ENCODE measurements around the gene MT1X.

DNA sequence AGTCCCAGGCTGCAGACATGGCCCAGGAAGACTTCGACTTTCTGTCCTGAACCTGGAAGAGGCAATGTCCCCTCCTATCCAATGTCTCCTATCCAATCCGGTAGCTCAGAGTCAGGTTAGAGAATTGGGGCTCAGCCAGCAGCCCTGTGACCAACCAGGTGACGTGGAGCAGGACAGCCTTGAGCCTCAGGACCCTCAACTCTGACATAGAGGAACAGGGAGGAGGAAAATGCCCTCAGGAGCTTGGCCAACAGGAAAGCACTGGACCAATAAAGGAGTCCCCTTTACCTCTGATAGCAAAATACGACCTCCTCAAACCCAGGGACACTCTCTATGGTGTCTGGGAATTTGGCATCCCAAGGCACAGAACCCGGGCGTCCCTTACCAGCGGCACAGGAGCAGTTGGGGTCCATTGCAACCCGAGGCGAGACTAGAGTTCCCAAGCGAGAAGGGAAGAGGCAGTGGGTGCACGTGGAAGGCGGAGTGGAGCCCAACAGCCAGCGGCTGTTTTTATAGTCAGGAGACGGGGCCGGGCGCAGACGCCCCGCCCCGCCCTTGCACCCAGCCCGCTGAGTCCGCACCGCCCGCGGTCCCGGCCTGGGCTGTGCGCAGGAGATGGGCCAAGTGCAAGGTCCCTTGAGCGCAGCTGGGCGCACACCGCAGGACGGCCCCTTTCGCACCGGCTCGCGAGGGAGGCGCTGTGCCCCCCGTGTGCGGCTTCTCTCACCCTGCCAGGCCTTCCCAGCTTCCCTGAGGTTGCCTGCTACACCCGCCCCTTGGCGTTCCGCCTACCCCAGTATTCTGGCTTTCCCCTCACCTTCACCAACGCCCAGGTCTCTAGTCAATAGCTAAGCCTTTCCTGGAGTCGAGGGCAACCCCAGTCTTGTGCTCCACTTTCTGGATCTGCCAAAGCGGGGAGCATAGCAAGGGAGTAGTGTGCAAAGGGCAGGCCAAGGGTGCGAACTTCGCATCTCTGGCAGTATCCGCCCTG, 14.4 kb upstream of the MT1X start, which contains the start of gene MT1G:
- TF ChIP-seq, protein P1, sequence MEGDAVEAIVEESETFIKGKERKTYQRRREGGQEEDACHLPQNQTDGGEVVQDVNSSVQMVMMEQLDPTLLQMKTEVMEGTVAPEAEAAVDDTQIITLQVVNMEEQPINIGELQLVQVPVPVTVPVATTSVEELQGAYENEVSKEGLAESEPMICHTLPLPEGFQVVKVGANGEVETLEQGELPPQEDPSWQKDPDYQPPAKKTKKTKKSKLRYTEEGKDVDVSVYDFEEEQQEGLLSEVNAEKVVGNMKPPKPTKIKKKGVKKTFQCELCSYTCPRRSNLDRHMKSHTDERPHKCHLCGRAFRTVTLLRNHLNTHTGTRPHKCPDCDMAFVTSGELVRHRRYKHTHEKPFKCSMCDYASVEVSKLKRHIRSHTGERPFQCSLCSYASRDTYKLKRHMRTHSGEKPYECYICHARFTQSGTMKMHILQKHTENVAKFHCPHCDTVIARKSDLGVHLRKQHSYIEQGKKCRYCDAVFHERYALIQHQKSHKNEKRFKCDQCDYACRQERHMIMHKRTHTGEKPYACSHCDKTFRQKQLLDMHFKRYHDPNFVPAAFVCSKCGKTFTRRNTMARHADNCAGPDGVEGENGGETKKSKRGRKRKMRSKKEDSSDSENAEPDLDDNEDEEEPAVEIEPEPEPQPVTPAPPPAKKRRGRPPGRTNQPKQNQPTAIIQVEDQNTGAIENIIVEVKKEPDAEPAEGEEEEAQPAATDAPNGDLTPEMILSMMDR (conservative IDR thresholded peaks at IDR 0.05; ENCODE audit: low read length): no peak
- no peak for TF ChIP-seq EZH2phosphoT487 (IDR thresholded peaks at IDR 0.05; ENCODE audit: borderline replicate concordance)
